Cardiac muscle cell (in vitro differentiated cells and primary cell): ENCODE data around the gene NDUFA3. TPM values are rescaled to one million over a fixed set of nuclear protein-coding genes. Genes with fewer than 3 reads are reported as not detected.

Experiments used
- DNase-seq, 2 donors: peaks; one replicate each; pipeline versions ENCODE4 v3.0.0 to v3.0.0-alpha.2; 2010 to 2017; ENCODE audit warnings: low read depth in 1 of 2, low spot score in 1 of 2
- H3K27ac ChIP-seq: fragments of 200-600 bp; sonication (generic); 2 replicates; pipeline ENCODE4 v1.5.1; 2016
- H3K27me3 ChIP-seq: fragments of 200-600 bp; sonication (generic); 2 replicates; pipeline ENCODE4 v1.6.0; 2016; ENCODE audit warnings: control low read depth
- H3K36me3 ChIP-seq: fragments of 200-600 bp; sonication (generic); 2 replicates; pipeline ENCODE4 v1.5.1; 2016; ENCODE audit warnings: control low read depth
- H3K4me1 ChIP-seq: fragments of 200-600 bp; sonication (generic); 2 replicates; pipeline ENCODE4 v1.8.1; 2017; ENCODE audit warnings: low read depth, mild to moderate bottlenecking, mixed run types
- H3K4me3 ChIP-seq: fragments of 200-600 bp; sonication (generic); 2 replicates; pipeline ENCODE4 v1.5.1; 2016; ENCODE audit warnings: mild to moderate bottlenecking
- H3K9me3 ChIP-seq: fragments of 200-600 bp; sonication (generic); 2 replicates; pipeline ENCODE4 v1.5.1; 2017; ENCODE audit warnings: low read depth, mild to moderate bottlenecking, control low read depth
- polyA plus RNA-seq: library from polyadenylated mRNA; unstranded; fragments of >200 nt; fragmentation: Nextera tagmentation; extraction: Ambion mirVana; gene quantifications from 2 replicates; pipeline ENCODE4 v1.2.1, GENCODE V29; 2016
- total RNA-seq: library from RNA; depleted of rRNA; stranded (reverse); fragments of >200 nt; gene quantifications from 2 replicates; pipeline ENCODE4 v1.2.3, GENCODE V29; 2016
- TF ChIP-seq, protein P1 (sequence below): IDR thresholded peaks from 2 replicates; pipeline ENCODE4 v1.5.1; 2012; ENCODE audit warnings: low read depth, mild to moderate bottlenecking, low read length

NDUFA3 gene
- total and polyA plus RNA-seq, 2 experiments from 2014 or later, result 58.8 to 585 TPM

DNA sequence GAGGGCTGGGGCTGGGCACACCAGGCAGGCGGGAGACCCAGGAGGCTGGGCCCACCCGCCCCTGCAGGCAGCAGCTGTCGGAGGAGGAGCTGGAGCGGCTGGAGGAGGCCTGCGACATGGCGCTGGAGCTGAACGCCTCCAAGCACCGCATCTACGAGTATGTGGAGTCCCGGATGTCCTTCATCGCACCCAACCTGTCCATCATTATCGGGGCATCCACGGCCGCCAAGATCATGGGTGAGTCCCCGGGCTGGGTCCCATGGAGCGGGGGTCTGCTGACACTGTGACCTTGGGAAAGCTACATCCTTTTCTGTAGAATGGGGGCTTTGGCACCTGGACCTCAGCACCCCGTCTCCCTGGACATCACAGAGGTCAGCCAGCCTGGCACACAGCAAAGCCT lies 21.0 kb downstream of the NDUFA3 start:
- Histone ChIP-seq H3K4me3 (no peak overlapping the region), H3K36me3 (peaks cover 38% of the 10 kb centered on the region), H3K27me3 (no peaks in the 10 kb centered on the region), H3K27ac (no peak overlapping the region), H3K9me3 (no peaks in the 10 kb centered on the region), H3K4me1 (no peaks in the 10 kb centered on the region)
- TF ChIP-seq, protein P1, sequence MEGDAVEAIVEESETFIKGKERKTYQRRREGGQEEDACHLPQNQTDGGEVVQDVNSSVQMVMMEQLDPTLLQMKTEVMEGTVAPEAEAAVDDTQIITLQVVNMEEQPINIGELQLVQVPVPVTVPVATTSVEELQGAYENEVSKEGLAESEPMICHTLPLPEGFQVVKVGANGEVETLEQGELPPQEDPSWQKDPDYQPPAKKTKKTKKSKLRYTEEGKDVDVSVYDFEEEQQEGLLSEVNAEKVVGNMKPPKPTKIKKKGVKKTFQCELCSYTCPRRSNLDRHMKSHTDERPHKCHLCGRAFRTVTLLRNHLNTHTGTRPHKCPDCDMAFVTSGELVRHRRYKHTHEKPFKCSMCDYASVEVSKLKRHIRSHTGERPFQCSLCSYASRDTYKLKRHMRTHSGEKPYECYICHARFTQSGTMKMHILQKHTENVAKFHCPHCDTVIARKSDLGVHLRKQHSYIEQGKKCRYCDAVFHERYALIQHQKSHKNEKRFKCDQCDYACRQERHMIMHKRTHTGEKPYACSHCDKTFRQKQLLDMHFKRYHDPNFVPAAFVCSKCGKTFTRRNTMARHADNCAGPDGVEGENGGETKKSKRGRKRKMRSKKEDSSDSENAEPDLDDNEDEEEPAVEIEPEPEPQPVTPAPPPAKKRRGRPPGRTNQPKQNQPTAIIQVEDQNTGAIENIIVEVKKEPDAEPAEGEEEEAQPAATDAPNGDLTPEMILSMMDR, result no peak
- DNase-seq, result no peak

DNA sequence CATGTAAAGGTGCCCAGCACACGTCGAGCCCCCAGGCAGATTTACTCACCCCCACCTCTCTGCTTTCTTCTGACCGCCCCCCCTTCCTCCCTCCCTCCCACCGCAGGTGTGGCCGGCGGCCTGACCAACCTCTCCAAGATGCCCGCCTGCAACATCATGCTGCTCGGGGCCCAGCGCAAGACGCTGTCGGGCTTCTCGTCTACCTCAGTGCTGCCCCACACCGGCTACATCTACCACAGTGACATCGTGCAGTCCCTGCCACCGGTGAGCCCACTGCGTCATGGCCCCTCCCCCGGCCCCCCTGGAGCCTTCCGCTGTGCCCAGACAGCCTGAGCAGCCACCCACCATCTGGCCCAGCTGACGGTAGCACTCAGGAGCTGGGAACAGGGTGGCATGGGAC lies 21.7 kb downstream of the NDUFA3 start:
- no peak for DNase-seq
- H3K36me3 ChIP-seq, result peaks cover 38% of the 10 kb centered on the region

DNA sequence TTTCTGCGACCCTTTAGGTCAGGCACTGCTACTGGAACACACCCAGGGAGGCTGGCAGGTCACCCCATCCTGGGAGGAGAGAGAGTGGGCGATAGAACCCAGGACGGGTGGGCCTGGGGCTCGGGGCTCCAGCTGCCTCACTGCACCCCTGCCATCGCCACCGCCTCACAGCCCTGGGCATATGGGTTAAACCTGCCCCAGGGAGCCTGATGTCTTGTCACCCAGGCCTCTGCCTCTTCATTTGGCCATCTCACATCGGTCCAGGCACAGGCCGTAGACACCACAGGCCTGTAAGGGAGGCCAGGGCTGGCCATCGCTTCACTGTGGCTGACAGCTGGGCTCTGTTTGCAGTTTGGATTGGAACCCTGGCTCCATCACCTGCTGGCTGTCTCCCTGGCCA lies 23.1 kb downstream of the NDUFA3 start:
- Histone ChIP-seq H3K27me3 (no peaks in the 10 kb centered on the region), H3K4me3 (no peak overlapping the region), H3K4me1 (no peaks in the 10 kb centered on the region), H3K36me3 (peaks cover 38% of the 10 kb centered on the region), H3K9me3 (no peaks in the 10 kb centered on the region), H3K27ac (no peak overlapping the region)
- TF ChIP-seq, protein P1, result no peak
- DNase-seq, result no peak

More for the DNA sequence above, 21.7 kb downstream of the NDUFA3 start:
- no peak overlapping the region for H3K27ac ChIP-seq
- H3K4me1 ChIP-seq, result no peaks in the 10 kb centered on the region
- H3K9me3 ChIP-seq, result no peaks in the 10 kb centered on the region
- H3K27me3 ChIP-seq, result no peaks in the 10 kb centered on the region
- H3K4me3 ChIP-seq, result no peak overlapping the region
- TF ChIP-seq, protein P1, result no peak

DNA sequence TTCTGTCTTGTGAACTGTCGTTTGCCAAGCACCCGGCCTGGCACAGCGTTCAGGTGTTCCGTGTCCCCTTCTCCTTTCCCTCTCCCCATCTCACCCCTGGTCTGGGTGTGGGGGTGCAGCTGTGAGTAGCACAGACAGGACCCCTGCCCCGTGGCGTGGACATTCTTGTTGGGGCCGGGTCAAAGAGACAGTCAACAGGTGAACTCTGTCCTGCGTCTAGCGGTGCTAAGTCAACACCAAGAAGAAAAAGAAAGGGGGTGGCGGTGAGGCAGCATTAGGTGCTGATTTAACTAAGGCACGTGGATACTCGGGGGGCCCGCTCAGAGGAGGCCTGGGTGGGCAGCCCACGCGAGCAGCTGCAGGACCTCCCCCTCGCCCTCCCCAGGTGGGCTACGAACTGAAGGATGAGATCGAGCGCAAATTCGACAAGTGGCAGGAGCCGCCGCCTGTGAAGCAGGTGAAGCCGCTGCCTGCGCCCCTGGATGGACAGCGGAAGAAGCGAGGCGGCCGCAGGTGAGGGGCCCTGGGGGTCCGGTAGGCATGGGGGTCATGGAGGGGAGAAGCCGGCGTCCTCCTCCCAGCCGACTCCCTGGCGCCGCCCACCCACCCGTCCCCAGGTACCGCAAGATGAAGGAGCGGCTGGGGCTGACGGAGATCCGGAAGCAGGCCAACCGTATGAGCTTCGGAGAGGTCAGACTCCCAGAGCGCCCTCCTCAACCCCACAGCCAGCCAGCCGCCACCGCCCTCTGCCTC lies 25.2 kb downstream of the NDUFA3 start:
- DNase-seq, result no peak
- H3K36me3 ChIP-seq, result peaks cover 26% of the 10 kb centered on the region
- no peaks in the 10 kb centered on the region for H3K4me1 ChIP-seq
- H3K9me3 ChIP-seq, result no peaks in the 10 kb centered on the region
- TF ChIP-seq, protein P1, result no peak
- H3K27me3 ChIP-seq, result no peaks in the 10 kb centered on the region
- H3K4me3 ChIP-seq, result no peak overlapping the region
- H3K27ac ChIP-seq, result no peak overlapping the region

DNA sequence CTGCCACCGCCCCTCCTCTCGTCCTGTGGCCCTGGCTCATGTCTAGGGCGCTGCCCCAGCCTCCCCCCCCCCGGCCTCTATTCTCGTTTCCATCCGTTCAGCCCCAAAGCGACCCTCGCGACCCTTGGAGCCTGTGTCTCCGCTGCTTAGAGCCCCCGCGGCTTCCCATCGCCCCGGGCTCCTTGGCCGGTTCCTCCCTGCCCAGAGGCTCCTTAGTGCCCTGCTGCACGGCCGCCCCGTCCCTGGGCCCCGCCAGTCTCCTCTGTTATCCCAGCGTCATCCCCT lies 25.7 kb downstream of the NDUFA3 start:
- TF ChIP-seq, protein P1, result no peak
- no peak overlapping the region for H3K4me3 ChIP-seq
- no peaks in the 10 kb centered on the region for H3K4me1 ChIP-seq
- H3K27me3 ChIP-seq, result no peaks in the 10 kb centered on the region
- H3K9me3 ChIP-seq, result no peaks in the 10 kb centered on the region
- H3K36me3 ChIP-seq, result peaks cover 25% of the 10 kb centered on the region
- H3K27ac ChIP-seq, result no peak overlapping the region
- DNase-seq, result no peak
